ENCODE data around the gene HOXC12.

Gene HOXC12

DNA sequence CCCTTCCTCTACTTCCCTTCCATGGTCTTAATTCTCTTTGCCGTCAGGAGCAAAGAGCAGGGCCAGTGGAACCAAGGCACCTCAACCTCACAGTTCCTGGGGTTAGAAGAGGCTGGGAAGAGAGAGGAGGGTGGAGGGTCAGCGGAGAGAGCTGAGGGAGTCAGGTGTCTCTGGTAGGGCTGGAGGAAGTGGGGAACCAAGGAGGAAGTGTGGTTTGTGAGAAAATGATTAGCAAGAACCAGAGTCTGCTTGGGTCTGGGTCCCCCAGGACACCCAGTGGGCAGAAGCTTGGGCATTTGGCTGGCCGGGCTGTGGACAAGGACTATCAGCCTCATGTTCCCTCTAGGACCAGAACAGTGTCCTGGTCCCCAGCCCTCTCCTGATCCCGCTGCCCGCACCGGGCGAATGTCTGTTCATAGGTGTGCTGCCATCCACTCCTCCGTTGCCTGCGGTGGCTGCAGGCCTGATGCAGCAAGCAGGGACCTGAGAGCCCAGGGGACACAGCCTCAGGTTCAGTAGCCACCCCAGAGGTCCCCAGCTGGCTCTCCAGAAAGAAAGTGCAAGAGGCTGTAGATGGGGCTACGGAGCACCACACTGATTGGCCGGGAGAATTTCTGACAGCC, 2.3 kb downstream of the HOXC12 start:
- no peak for DNase-seq

DNA sequence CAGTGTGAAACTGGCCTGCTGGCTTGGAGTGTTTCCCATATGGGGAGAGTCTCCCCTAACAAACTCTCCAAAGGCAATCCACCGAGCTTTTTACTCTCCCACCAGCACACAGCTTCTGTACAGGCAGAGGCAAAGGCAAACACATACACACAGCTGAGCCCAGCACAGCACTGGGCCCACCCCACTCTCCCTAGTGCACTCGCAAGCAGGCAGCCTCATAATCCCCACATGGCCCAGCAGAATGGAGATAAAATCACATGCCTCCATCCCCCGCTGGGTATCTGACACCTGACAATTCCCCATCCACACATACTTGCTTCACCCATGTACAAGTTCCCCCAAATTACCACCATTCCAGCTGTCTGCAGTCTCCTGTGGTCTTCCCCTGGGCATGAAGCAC, 3.4 kb downstream of the HOXC12 start:
- DNase-seq: no peak

DNA sequence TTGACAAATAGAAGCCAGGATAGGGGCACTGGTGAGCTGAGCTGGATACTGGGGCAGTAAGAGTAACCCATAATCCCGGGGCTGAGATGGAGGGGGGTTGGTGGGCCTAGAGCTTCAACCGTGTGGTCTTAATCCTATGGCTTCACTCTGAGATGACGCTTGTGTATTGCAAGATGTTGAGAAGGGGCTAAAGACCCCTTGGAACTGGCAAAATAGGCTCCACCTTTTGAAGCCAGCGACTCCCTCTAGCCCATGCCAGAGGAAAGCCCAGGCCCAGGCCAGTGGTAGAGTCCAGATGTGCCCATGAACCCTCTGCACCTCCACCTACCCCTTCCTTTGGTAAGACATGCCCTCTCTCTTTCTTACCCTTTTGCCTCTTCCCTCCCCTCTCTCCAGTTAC, 4.6 kb downstream of the HOXC12 start:
- DNase-seq: no peak

DNA sequence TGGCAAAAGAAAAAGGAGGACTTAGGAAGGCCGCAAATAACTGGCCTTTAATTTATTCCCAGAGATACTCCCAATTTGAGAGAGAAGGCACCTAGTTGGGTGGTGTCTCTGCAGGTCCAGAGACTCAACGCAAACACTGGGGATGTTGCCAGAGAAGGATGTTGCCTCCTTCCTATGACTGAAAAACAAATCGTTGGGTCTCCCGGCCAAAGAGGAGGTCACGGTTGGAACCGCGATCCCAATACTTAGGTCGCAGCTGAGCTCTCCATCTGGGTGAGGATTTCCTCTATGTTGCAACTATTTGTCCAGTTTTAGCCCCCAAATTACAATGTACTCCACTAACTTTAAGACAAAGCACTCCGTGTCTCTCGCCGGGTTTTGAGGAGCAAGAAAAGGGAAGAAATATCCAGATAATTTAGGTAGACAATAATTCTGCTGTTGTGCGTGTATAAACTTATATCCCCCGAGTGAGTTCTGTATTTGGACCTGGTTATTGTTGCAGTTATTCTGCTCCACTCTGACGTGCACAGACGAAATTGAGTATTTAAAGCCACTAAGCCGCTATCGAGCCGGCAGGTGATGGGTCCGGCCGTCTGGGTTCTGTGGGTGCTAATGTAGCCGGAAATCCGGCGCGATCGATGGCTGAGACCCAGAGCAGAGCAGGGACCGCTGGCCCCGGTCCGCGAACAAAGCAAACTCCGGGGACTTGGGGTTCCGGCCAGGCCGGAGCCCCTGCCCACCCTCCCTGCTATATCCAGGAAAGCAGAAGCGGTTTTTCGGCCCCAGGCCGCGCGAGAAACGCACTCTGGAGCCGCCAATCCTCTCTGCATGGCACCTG, 5.7 kb downstream of the HOXC12 start:
- DNase-seq: no peak

DNA sequence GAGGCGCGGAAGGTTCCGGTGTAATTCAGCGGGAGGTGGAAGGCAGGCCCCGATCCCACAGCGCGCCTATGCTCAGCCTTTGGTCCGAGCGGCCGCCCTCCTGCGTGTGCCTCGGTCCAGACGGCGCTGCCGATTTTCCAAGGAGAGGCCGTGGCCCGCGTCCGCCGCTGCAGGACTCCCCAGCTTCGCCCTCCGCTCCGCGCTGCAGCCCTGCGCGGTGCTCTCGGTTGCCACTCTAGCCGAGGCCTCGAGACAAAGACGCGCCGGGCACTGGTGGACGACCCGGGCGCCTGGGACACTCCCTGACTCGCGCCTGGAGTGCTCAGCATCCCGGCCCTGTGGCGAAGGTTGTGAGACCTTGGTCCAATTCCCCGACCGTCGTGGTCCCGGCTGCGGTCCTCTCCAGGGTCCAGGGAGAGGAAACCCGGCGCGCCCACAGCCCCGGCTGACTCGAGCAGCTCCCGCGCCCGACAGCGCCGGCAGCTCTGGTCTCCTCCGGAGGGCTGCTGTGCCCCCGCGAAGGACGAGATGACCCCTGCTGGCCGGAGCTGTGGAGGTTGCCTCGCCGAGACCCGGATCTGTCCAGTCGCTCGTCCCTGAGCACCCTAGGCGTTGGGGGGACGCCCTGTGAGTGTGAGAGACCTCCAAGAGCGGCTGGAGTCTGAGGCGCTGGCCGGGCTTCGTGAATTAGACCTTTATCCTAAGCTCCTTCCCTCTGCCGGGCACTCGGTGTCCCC, 6.5 kb downstream of the HOXC12 start:
- DNase-seq: no peak

DNA sequence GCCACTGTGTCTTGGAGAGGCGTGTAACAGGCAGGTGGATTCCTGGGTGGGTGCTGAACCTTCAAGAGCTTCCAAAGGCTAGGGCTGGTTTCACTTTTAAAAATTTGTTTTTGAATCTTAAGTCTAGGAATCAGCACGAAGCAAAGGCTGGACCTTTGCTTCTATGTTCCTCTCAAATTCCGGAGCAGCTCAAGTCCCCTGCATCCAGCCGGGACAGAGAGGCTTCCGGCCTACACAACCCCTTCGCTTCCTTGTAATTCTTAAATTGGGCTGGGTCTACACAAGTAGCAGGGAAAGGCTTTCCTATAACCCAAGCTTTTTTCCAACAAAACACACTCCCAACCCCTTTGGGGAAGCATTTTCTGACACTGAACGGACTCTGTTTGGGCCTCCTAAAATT, 8.3 kb downstream of the HOXC12 start:
- DNase-seq: no peak

DNA sequence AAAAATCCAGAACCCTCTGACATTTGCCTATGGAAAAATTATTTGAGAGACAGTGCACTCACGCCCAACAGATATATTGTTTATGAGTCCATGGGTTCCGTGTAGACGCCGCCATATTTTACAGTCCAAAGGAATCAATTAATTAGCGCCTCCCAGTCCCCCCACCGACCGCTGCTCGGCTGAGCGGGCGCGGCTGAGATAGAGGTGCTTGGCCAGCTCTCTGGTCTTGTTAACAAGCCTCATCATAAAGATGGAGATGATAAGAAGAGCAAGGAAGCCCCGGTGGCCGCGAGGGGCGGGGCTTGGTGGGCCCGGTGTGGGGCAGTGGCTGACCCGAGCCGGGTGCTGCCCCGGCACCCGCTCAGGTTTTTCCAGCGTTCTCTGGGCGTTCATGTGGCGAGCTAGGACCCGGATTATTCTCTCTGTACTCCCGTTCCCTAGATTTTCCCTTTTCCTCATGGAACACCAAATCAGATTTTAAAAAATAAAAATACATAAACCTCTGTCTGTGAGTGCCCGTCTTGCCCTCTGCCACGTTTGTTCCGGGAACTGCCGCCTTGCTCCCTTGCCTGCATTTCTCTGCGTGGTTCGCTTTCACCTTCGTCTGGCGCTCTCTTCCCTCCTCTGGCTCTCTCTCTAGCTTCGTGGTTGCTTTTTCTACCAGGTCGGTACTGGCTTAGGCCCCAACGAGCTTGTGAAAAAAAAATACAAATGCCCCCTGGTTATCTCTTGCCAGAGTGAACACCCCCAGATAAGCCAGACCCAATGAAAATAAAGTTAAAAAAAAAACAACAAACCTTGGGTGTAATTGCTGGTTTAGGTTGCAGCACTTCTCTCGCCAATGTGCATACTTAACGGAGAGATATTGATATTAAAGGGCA, 9.0 kb downstream of the HOXC12 start:
- no peak for DNase-seq

DNA sequence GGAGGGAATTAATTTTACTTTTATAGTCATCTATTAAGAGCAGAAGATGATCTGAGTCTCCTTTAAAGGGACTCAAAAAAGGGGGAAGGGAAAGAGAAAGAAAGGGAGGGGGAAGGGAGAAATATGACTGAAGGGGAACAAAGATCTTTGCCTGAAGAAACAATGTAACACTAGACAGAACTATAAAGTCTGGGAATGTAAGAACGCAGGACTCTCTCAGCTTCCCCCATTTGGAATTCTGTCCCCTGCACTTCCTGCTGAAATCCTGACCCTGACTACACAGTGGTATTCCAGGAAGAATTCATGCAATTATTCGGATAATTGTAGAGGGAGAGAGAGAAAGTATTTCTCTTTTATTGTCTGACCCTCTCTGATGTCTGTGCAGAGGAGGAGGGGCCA, 9.6 kb downstream of the HOXC12 start:
- DNase-seq: no peak

DNA sequence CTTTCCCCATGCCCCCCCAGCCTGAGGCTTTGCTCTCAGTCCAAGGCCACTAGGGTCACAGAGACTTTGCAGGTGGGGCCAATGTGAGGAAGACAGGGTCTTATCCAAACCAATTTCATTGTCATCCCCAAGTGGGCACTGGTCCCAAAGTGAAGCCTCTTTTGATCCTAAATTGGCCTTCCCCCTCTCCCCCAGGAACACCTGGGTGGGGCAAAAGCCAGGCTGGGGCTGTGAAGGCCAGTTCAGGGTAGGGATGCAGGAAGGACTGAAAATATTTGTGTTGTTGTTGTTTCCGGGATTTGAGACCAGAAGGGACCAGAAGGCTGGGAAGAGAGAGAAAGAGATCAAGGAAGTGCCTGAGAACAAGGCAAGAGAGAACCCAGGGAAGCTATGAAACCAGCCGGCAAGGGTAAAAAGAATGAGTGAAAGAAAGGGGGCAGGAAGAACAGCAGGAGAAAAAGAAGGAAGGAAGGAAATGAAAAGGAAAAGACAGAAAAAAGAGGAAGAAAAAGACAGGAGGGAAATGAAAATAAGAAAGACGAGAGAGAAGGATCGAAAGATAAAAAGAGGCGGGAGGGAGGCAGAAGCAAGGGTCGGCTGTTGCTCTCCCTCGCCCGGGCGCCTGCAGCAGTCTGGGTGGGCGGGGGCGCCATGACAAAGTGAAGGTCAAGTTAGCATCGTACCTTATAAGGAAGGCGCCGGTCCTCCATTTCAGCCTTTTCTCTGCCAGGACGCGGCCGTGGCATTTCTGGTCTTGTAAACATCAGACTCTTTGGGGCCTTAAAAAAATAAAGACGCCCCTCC, 10.8 kb downstream of the HOXC12 start:
- no peak for DNase-seq

DNA sequence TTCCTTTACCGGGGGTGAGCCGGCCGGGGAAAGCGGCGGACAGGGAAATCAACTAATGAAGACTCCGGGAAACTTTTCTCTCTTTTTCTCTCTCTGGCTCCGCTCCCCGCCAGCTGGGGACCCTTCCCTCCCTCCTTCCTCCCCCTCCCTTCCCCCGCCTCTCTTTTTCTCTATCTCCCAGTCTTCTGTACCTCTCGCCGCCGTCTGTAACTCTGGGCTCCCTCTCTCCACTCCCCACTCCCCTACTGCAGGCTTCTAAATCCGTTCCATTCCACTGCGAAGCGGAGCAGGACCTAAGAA, 11.3 kb downstream of the HOXC12 start:
- DNase-seq: no peak

DNA sequence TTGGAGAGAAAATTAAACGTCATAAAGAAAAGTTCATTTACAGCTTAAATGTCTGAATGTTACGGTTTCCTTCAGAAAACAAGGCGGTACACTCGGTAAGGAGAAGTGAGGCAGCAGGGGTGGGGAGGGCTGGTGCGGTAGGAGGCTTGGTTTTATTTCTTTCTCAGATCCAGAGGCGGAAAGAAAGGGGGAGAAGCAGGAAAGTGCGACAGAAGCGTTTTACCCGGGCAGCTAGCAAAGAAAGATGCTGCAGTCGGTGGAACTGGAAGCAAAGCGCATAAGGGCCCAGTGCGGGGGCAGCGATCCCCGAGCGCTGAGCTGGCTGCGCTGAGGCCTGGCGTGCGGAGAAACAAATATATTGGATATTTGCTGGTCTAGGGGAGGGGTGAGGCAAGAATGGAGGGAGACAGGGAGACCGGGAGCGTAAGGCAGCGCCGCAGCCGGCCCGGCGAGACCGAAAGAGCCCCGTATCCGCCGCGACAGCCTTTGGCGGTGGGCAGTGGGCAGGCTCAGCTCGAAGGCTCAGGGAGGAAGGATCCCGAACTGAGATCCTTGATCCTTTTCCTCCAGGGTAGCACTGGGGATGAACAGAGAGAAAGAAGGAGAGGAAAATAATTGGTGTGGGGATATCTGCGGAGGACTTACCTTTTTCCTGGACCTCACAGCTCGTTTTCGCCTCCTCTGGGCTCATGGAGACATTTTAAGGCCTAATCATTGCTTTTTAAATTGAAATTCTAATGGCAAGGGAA, 11.9 kb downstream of the HOXC12 start:
- no peak for DNase-seq

DNA sequence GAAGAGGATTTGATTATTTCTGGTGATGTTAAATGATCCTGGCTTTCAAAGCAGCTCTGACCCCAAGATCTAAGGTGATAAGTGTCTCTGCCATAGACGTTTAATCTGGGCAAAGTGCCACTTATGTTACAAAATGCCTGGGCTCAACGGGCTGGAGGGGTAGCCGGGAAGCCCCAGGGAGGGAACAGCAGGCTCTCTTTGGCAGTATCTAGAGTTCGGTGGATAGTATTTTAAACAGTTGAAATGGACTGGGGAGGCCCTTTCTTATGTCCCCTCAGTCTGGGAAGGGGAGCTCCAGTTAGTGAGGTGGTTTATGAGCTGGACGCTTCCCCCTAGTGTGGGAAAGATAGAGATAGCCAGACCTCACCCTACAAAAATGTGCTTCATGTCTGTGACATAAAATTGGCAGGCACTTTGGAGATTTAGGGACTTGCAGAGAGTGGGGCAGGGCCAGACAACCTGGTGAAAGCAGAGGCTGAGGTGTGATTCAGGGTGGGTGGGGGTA, 12.8 kb downstream of the HOXC12 start:
- no peak for DNase-seq

DNA sequence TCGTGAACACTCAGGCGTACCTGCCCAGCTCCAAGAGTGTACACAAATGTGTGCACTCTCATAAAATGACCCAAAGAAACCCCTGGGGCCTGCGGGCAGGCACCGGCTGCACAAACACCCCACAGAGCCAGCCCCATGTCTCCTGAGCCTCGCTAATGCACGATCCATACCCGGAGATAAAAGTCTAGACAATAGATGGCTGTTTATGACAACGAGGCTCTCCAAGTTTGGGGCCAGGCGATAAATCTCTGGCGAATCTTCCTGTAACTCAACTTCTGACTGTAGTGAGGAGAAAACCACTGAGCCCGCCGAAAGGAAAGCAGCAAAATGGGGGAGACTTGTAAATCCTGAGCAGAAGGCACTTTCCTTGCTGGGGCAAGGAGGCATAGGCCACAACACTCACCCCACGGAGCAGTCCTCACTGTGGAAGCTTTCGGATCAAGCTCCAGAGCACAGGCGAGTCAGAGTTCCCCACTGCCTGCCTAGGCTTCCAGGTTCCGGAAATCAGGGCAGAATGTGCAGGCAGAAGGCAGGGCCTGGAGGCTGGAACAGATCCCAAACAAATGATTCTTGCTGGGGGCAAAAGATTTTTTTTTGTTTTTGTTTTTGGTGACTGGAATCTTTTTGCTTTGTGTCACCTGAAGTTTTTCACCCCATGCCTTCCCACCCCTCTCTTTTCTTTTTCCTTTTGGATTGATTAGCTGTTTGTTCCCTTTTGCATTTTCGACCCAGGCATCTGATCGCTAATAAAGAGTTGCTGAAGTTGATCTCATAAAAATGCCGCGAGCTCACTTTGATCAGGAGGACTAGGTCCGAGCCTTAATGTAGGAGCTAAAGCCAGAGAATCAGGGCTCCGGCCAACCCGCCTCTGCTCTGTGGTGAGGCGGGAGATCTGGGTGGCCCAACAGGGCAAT, 13.8 kb downstream of the HOXC12 start:
- no peak for DNase-seq

DNA sequence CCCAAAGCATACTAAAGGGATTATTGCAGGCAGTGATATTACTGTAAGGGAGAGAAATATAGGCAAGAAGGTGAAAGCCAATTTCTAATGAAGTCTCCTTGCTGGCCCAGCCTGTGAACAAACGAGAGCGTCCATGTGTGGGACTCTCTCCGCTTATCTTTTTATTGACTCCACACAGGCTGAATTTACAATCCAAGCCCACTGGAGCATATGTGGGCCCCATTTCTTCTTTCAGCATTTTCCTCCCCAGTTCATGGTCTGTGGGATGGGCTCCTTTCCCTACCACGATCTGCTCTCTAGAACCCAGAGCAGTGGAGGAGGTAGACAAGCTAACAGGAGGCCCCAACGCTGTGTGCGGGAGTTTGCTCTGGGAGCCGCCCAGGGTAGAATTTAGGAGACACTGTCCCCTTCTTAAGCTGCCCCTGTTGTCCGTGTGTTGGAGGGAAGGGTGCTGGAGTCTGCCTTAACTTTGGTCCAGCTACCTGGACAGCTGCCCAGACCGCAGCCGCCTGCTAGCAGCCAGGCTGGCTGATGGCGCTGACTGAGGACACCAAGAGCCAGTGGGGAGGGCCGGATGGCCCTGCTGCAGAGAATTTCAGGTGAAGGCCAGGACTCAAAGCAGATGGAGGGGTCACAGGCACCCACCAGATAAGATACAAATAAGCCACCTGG, 15.0 kb downstream of the HOXC12 start:
- DNase-seq: no peak

DNA sequence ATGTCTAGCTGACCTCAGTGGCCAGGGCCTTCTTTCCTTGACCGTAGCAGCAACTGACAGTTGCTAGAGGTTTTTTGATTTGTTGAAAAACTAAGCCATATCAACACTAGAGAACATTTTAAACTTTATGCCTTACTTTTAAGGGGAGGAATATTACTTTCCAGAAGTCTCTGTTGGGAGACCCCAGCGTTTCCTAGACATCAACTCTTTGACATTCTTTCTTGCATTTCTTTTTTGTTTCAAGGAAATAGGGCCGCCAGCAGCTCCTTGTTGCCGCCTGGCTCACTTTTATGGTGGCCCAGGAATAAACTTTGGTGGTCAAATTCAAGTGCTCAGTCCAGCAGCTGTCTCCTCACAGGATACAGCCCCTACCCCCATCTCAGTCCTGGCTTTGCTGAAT, 15.7 kb downstream of the HOXC12 start:
- no peak for DNase-seq

DNA sequence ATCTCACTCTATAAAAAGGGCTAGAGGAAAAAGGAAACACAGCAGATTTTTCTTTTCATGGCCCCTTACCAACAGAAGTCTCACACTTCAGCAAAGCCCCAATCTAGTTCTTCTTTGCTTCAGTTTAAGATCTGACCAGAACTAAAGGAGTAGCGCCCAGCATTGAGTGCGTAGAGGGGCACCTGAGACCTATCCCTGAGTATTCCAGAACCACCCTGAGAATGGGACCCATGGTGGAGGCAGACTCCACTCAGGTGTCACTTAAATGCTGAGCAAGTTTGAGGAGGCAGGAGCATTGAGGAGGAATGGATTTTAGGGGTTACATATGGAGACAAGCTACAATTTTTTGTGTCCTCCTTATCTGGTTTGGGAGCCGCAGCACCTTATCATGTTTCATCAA, 16.4 kb downstream of the HOXC12 start:
- no peak for DNase-seq

DNA sequence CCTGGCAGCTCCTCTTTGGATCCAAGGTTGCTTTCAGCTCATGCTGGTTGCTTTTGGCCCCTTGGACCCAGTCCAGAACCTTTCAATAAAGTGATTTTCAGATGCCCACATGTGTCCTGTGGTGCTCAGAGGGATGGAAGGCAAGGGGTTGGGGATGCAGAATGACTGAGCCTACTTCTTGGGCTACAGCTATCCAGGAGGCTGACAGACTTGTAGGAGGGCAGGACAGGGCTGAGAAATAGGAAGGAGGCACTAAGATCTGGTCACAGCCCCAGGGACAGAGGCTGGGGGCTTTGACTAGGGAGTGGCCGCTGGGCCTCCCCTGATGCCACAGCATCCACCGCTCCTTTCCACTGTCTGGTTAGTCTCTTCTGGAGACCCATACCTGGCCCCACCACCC, 17.0 kb downstream of the HOXC12 start:
- DNase-seq: no peak

DNA sequence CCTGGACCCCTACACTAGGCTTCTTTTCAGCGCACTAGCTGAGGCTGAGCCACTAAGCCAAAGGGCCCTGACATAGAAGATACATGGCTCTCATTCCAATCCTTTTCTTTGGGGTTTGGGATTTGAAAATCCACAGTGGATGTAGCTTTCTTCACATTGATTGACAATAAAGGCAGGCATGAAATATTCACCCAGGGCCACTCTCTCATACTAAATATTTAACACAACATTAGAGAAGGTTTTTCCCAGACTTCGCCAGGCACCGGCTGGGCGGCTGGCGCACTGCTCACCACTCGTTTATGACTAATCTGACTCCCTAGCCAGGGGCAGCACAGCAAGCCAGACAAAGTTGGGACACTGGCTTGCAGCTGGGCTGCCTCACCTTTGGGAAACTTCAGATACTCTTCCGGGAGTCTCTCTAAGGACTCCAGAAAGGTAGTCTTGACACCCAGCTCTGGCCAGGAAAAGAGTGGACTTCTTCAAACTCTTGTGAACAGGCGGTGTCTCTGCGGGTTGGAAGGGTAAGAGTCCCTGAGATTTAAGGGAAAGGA, 17.5 kb downstream of the HOXC12 start:
- no peak for DNase-seq

DNA sequence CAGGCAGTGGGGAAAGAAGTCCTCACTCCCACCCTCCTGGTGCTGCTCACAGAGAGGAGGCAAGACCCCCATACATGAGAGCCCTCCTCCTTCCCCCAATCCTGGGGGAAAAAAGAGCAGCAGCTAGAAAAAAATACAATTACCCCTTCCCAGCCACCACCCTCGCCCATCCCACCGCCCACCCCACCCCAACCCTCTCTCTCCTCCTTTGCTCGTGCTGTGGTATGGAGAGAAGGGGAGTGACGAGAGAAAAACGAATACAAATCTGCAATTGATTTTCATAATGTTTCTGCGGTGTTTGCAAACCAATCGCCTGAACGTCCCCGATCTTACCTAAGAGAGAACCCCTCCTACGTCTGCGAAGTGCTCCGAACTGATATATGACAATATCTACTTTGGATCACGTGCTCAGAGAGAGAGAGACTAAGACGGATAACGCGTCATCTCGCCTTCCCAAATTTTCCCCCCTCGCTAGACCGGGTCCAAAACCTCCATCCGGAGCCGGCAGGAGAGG, 18.1 kb downstream of the HOXC12 start, which contains the start of gene HOXC11:
TSS of gene HOXC11 (plus strand) at position 405 of the 514 bp plus-strand sequence. CDS start 116 bp downstream, outside the sequence.
- DNase-seq: no peak

Measured in suppressor macrophage (primary cell).